DND-41 (cell line): Measurements from ENCODE around the gene LDHAL6B.

ENCODE experiments used
- CTCF ChIP-seq: IDR thresholded peaks from 2 replicates; pipeline ENCODE4 v1.5.1; 2012; ENCODE audit warnings: borderline replicate concordance, low read length, moderate library complexity, mild to moderate bottlenecking; ENCODE audit not compliant: poor library complexity, severe bottlenecking; ENCODE audit errors: extremely low read depth
- EZH2 ChIP-seq: IDR thresholded peaks from 3 replicates; pipeline ENCODE4 v1.6.1; 2012; ENCODE audit warnings: borderline replicate concordance, low read depth, mild to moderate bottlenecking, moderate library complexity, low read length, inconsistent platforms; ENCODE audit not compliant: severe bottlenecking

- no peak for TF ChIP-seq CTCF
- no peak for TF ChIP-seq EZH2
Measured at GRCh38 chr15:59227021-59227420, 20.4 kb downstream of the LDHAL6B start.
